ENCODE results near the gene HBM.
A peak's percentile ranks its signal among the peaks of the same experiment; 100 is the strongest.
"Not testable (repeated sequence)": the region's sequence is repeated elsewhere in the genome, so short reads cannot be mapped to it uniquely, and the experiment has no call there.

Gene HBM

GRCh38 chr16:154217-155030 is 11.4 kb upstream of the HBM start:
- no peaks in the 10 kb centered on the region for H3K36me3 ChIP-seq (replicated peaks)
- peak overlapping the region; percentile 50 for H3K4me3 ChIP-seq
- peak; percentile 38 to 72 for DNase-seq (ENCODE audit: low spot score in 2 of 2)
- in situ Hi-C loops (cut with MboI; ENCODE audit: low sequenced_read_pairs) = no loop called here
- H3K4me1 ChIP-seq = peaks cover 5% of the 10 kb centered on the region
- no peaks in the 10 kb centered on the region for H3K9me3 ChIP-seq
- H3K27me3 ChIP-seq (ENCODE audit: low read depth) = peaks cover 2% of the 10 kb centered on the region; the same call in 1 of the 2 replicates

GRCh38 chr16:155031-155398 is 10.8 kb upstream of the HBM start:
- Histone ChIP-seq H3K4me3 (peak overlapping the region; percentile 50), H3K27me3 (ENCODE audit: low read depth) (no peaks in the 10 kb centered on the region; the same call in 1 of the 2 replicates), H3K36me3 (replicated peaks) (no peaks in the 10 kb centered on the region), H3K4me1 (peaks cover 5% of the 10 kb centered on the region), H3K9me3 (no peaks in the 10 kb centered on the region)
- in situ Hi-C loops (cut with MboI; ENCODE audit: low sequenced_read_pairs) = no loop called here
- no peak for DNase-seq (ENCODE audit: low spot score in 2 of 2)

GRCh38 chr16:159136-159849 is 6.5 kb upstream of the HBM start:
- in situ Hi-C loops (cut with MboI; ENCODE audit: low sequenced_read_pairs) = no loop called here
- peaks cover 5% of the 10 kb centered on the region for H3K4me1 ChIP-seq
- H3K9me3 ChIP-seq = no peaks in the 10 kb centered on the region
- DNase-seq (ENCODE audit: low spot score in 2 of 2) = peak in 1 of 2 experiments; percentile 13
- no peaks in the 10 kb centered on the region for H3K36me3 ChIP-seq (replicated peaks)
- no peak overlapping the region for H3K4me3 ChIP-seq
- no peaks in the 10 kb centered on the region for H3K27me3 ChIP-seq (ENCODE audit: low read depth)

DNA sequence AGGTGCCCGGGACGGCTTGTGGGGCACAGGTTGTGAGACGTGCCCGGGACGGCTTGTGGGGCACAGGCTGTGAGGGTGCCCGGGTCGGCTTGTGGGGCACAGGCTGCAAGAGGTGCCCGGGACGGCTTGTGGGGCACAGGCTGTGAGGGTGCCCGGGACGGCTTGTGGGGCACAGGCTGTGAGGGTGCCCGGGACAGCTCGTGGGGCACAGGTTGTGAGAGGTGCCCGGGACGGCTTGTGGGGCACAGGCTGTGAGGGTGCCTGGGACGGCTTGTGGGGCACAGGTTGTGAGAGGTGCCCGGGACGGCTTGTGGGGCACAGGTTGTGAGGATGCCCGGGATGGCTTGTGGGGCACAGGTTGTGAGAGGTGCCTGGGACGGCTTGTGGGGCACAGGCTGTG is 5.5 kb upstream of the HBM start:
- H3K27me3 ChIP-seq (ENCODE audit: low read depth); H3K4me3 ChIP-seq; H3K36me3 ChIP-seq (replicated peaks); in situ Hi-C loops (cut with MboI; ENCODE audit: low sequenced_read_pairs); DNase-seq (ENCODE audit: low spot score in 2 of 2); H3K4me1 ChIP-seq; H3K9me3 ChIP-seq: not testable (repeated sequence)

- no peaks in the 10 kb centered on the region for H3K9me3 ChIP-seq
- H3K4me1 ChIP-seq = no peaks in the 10 kb centered on the region
- no peaks in the 10 kb centered on the region for H3K36me3 ChIP-seq (replicated peaks)
- H3K4me3 ChIP-seq = no peak overlapping the region
- H3K27me3 ChIP-seq (ENCODE audit: low read depth) = no peaks in the 10 kb centered on the region
- in situ Hi-C loops (cut with MboI; ENCODE audit: low sequenced_read_pairs) = no loop called here
- no peak for DNase-seq (ENCODE audit: low spot score in 2 of 2)
Observed at GRCh38 chr16:160691-161190, 5.0 kb upstream of the HBM start.

DNA sequence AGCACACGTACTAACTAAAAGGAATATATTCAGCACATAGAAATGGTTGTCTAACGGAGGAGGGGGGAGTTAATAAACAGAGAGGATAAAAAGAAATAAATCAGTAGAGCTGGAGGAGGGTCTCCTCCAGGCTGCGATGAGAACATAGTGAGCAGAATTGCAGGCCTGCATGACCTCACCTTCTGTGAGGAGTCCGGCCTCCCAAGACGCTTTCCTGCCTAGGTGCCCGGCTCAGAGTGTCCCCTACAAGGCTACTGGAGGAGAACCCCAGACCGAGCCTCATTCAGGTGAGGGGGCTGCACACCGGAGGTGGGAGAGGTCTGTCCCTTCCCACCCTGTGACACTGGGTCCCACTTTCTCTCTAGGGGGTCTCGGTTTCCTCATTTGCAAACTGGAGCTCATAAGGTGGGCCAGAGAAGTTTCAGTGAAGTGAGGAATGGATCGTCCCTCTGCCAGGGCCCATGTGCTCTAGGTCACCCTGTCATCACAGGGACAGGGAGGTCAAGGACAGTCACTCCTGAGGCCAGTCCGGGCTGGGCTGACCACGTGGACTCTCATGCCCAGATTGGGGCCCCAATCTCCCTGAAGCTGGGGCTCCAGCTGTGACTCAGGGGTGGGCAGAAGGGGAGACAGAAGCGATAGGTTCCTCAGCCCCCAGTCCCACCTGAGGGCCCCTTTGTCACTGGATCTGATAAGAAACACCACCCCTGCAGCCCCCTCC is 3.3 kb upstream of the HBM start:
- Histone ChIP-seq H3K27me3 (ENCODE audit: low read depth) (no peaks in the 10 kb centered on the region), H3K4me1 (no peaks in the 10 kb centered on the region), H3K4me3 (no peak overlapping the region), H3K9me3 (no peaks in the 10 kb centered on the region), H3K36me3 (replicated peaks) (no peaks in the 10 kb centered on the region)
- in situ Hi-C loops (cut with MboI; ENCODE audit: low sequenced_read_pairs) = no loop called here
- DNase-seq (ENCODE audit: low spot score in 2 of 2) = no peak

GRCh38 chr16:163139-163538 is 2.6 kb upstream of the HBM start:
- H3K9me3 ChIP-seq; H3K4me3 ChIP-seq; DNase-seq (ENCODE audit: low spot score in 2 of 2); in situ Hi-C loops (cut with MboI; ENCODE audit: low sequenced_read_pairs); H3K36me3 ChIP-seq (replicated peaks); H3K4me1 ChIP-seq; H3K27me3 ChIP-seq (ENCODE audit: low read depth): not testable (repeated sequence)

GRCh38 chr16:163696-164095 is 2.1 kb upstream of the HBM start:
- H3K4me1 ChIP-seq; H3K27me3 ChIP-seq (ENCODE audit: low read depth); DNase-seq (ENCODE audit: low spot score in 2 of 2); H3K9me3 ChIP-seq; H3K4me3 ChIP-seq; in situ Hi-C loops (cut with MboI; ENCODE audit: low sequenced_read_pairs); H3K36me3 ChIP-seq (replicated peaks): not testable (repeated sequence)

DNA sequence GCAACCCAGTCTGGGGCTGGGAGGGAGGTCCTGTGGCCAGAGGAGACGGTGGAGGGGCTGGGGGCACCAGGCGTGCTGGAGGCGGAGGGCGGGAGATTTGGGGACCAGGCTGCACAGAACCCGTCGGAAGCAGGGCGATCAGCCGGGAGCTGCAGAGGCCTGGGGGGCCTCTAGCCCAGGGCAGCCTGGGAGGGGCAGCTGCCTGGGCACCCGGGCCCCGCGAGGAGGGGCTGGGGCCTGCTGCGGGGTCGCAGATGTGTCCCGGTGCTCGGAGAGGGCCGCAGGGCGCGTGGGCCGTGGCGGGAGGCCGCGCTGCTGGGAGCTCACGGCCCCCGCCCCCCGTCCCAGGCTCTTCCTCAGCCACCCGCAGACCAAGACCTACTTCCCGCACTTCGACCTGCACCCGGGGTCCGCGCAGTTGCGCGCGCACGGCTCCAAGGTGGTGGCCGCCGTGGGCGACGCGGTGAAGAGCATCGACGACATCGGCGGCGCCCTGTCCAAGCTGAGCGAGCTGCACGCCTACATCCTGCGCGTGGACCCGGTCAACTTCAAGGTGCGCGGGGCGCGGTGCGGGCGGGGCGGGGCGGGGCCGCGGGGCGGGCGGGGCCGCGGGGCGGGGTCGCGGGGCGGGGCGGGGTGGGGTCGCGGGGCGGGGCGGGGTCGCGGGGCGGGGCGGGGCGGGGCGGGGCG is 1.5 kb upstream of the HBM start:
- H3K9me3 ChIP-seq; in situ Hi-C loops (cut with MboI; ENCODE audit: low sequenced_read_pairs); H3K36me3 ChIP-seq (replicated peaks); H3K4me1 ChIP-seq; H3K27me3 ChIP-seq (ENCODE audit: low read depth); H3K4me3 ChIP-seq; DNase-seq (ENCODE audit: low spot score in 2 of 2): not testable (repeated sequence)

DNA sequence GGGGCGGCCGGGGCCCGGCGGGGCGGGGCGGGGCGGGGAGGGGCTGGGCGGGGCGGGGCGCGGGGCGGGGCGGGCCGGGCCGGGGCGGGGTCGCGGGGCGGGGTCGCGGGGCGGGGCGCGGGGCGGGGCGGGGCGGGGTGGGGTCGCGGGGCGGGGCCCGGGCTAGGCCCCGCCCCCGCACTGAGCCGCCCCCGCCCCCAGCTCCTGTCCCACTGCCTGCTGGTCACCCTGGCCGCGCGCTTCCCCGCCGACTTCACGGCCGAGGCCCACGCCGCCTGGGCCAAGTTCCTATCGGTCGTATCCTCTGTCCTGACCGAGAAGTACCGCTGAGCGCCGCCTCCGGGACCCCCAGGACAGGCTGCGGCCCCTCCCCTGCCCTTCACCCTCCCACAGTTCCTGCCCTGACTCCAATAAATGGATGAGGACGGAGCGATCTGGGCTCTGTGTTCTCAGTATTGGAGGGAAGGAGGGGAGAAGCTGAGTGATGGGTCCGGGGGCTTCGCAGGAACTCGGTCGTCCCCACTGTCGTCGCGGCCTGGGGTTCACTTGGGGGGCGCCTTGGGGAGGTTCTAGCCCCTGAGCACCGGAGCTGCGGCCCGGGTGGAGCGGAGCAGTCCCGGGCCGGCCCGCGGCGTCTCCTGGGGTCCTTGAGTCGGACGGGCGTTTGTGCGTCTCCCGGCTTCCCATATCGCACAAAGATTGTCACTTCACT is 795 bp upstream of the HBM start:
- H3K9me3 ChIP-seq = no peaks in the 10 kb centered on the region
- peak overlapping the region; percentile 34 for H3K4me3 ChIP-seq
- peak in 1 of 2 experiments; percentile 44 for DNase-seq (ENCODE audit: low spot score in 2 of 2)
- no peaks in the 10 kb centered on the region for H3K36me3 ChIP-seq (replicated peaks)
- in situ Hi-C loops (cut with MboI; ENCODE audit: low sequenced_read_pairs) = no loop called here
- no peaks in the 10 kb centered on the region for H3K27me3 ChIP-seq (ENCODE audit: low read depth)
- H3K4me1 ChIP-seq = no peaks in the 10 kb centered on the region

DNA sequence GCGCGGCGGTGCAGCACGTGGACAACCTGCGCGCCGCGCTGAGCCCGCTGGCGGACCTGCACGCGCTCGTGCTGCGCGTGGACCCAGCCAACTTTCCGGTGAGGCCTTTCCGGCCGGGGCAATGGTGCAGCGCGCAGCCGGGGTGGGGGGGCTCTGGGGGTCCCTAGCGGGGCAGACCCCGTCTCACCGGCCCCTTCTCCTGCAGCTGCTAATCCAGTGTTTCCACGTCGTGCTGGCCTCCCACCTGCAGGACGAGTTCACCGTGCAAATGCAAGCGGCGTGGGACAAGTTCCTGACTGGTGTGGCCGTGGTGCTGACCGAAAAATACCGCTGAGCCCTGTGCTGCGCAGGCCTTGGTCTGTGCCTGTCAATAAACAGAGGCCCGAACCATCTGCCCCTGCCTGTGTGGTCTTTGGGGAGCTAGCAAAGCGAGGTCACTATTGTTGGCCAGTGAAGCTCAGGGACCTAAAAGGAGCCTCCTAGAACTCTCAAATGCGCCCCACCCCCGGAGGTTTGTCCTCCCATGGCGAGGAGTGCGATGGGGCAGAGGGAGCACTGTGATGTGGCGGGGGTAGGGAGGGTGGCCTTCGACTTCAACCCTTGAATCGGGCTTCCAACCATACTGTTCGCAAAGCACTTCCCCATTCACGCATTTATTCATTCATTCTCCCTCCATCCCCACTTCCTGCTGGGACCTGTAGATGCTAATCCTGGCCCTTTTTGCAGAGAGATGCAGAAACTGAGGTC is 770 bp downstream of the HBM start:
- H3K9me3 ChIP-seq = no peaks in the 10 kb centered on the region
- DNase-seq (ENCODE audit: low spot score in 2 of 2) = no peak
- H3K4me3 ChIP-seq = no peak overlapping the region
- peaks cover 11% of the 10 kb centered on the region; the same call in 1 of the 2 replicates for H3K27me3 ChIP-seq (ENCODE audit: low read depth)
- H3K36me3 ChIP-seq (replicated peaks) = no peaks in the 10 kb centered on the region
- in situ Hi-C loops (cut with MboI; ENCODE audit: low sequenced_read_pairs) = no loop called here
- no peaks in the 10 kb centered on the region for H3K4me1 ChIP-seq

GRCh38 chr16:167122-167690 is 1.4 kb downstream of the HBM start:
- Histone ChIP-seq H3K4me3 (no peak overlapping the region), H3K27me3 (ENCODE audit: low read depth) (peaks cover 12% of the 10 kb centered on the region; the same call in 1 of the 2 replicates)

More at GRCh38 chr16:167122-167690, 1.4 kb downstream of the HBM start:
- H3K36me3 ChIP-seq (replicated peaks) = no peaks in the 10 kb centered on the region
- H3K4me1 ChIP-seq = no peaks in the 10 kb centered on the region
- H3K9me3 ChIP-seq = no peaks in the 10 kb centered on the region
- in situ Hi-C loops (cut with MboI; ENCODE audit: low sequenced_read_pairs) = no loop called here
- DNase-seq (ENCODE audit: low spot score in 2 of 2) = no peak

Measured in HAP-1 (cell line).